ENCODE measurements around the gene PEAK3.

DNA sequence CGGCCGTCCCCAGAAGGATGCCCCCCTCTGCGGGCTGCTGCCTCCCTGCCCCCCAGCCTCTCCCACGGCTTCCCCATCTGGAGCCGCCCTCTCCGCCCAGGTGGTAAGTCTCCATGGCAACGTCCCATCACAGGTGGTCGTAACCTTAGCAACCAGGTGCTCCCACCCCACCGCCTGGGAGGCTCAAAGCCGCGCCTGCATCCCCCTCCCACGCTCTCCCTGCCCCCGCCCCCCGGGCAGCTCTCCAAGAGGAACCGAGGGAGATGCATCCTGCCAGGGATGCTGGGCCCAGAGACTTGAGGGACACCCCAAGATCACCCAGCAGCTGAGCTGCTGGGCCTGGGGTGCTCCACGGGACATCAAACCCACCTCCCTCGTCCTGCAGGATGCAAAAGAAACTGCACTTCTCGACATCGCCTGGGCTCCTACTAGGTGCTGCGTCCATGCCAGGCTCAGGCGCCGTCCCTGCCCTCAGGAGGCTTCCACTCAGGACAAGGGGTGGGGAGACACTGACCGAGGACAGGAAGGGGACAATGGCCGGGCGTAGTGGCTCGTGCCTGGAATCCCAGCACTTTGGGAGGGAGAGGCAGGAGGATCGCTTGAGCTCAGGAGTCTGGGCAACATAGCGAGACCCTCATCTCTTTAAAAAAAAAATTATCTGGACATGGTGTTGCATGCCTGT, 31.0 kb upstream of the PEAK3 start:
- TF ChIP-seq, protein P1, sequence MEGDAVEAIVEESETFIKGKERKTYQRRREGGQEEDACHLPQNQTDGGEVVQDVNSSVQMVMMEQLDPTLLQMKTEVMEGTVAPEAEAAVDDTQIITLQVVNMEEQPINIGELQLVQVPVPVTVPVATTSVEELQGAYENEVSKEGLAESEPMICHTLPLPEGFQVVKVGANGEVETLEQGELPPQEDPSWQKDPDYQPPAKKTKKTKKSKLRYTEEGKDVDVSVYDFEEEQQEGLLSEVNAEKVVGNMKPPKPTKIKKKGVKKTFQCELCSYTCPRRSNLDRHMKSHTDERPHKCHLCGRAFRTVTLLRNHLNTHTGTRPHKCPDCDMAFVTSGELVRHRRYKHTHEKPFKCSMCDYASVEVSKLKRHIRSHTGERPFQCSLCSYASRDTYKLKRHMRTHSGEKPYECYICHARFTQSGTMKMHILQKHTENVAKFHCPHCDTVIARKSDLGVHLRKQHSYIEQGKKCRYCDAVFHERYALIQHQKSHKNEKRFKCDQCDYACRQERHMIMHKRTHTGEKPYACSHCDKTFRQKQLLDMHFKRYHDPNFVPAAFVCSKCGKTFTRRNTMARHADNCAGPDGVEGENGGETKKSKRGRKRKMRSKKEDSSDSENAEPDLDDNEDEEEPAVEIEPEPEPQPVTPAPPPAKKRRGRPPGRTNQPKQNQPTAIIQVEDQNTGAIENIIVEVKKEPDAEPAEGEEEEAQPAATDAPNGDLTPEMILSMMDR (IDR thresholded peaks at IDR 0.05) = no peak
- no peak for TF ChIP-seq POLR2A (IDR thresholded peaks at IDR 0.05)

Data from lower leg skin (tissue), 3 donors.